Osteoblast (primary cell): ENCODE data around the gene FNDC3B. TPM values are rescaled to one million over a fixed set of nuclear protein-coding genes. Genes with fewer than 3 reads are reported as not detected.

Source experiments
- DNase-seq: peaks from one replicate; pipeline ENCODE4 v3.0.0; 2011; ENCODE audit warnings: low spot score, mixed read lengths; ENCODE audit not compliant: insufficient read length; ENCODE audit errors: missing footprints
- H2AFZ ChIP-seq: 2 replicates; pipeline ENCODE4 v1.6.0; 2011; ENCODE audit warnings: mild to moderate bottlenecking, low read length
- H3K27ac ChIP-seq: 2 replicates; pipeline ENCODE4 v1.5.1; 2011; ENCODE audit warnings: mild to moderate bottlenecking, low read depth, low read length, moderate library complexity
- H3K27me3 ChIP-seq: 2 replicates; pipeline ENCODE4 v1.6.0; 2012; ENCODE audit warnings: mild to moderate bottlenecking, control low read depth, inconsistent platforms, low read length, moderate library complexity; ENCODE audit not compliant: insufficient read depth
- H3K36me3 ChIP-seq: 2 replicates; pipeline ENCODE4 v1.5.1; 2011; ENCODE audit warnings: mild to moderate bottlenecking, low read length, control low read depth, moderate library complexity; ENCODE audit not compliant: insufficient read depth
- H3K4me1 ChIP-seq: 2 replicates; pipeline ENCODE4 v1.5.1; 2011; ENCODE audit warnings: mild to moderate bottlenecking, low read length, control low read depth, moderate library complexity; ENCODE audit not compliant: insufficient read depth
- H3K4me2 ChIP-seq: 2 replicates; pipeline ENCODE4 v1.6.0; 2011; ENCODE audit warnings: mild to moderate bottlenecking, low read length; ENCODE audit not compliant: insufficient read depth
- H3K4me3 ChIP-seq: fragments of 200-600 bp; sonication (generic); 3 replicates; pipeline ENCODE4 v1.5.1; 2012; ENCODE audit warnings: mild to moderate bottlenecking, low read length, inconsistent platforms; ENCODE audit not compliant: insufficient read depth
- H3K79me2 ChIP-seq: 2 replicates; pipeline ENCODE4 v1.6.0; 2012; ENCODE audit warnings: mild to moderate bottlenecking, low read length, control low read depth, inconsistent platforms; ENCODE audit not compliant: insufficient read depth
- H3K9me3 ChIP-seq: 2 replicates; pipeline ENCODE4 v1.5.1; 2011; ENCODE audit warnings: low read depth, low read length, control low read depth
- H4K20me1 ChIP-seq: 2 replicates; pipeline ENCODE4 v1.6.0; 2012; ENCODE audit warnings: mild to moderate bottlenecking, low read length, control low read depth; ENCODE audit not compliant: insufficient read depth
- total RNA-seq: library from RNA; depleted of rRNA; stranded (reverse); fragments of >200 nt; gene quantifications from 2 replicates; pipeline ENCODE4 v1.2.3, GENCODE V29; 2012
- TF ChIP-seq, protein P1 (sequence below): IDR thresholded peaks from 2 replicates; pipeline ENCODE4 v1.5.1; 2011; ENCODE audit warnings: mild to moderate bottlenecking, low read depth, low read length, moderate library complexity; ENCODE audit errors: extremely low read depth

Gene FNDC3B
- total RNA-seq, 1 donor: 179 TPM

DNA sequence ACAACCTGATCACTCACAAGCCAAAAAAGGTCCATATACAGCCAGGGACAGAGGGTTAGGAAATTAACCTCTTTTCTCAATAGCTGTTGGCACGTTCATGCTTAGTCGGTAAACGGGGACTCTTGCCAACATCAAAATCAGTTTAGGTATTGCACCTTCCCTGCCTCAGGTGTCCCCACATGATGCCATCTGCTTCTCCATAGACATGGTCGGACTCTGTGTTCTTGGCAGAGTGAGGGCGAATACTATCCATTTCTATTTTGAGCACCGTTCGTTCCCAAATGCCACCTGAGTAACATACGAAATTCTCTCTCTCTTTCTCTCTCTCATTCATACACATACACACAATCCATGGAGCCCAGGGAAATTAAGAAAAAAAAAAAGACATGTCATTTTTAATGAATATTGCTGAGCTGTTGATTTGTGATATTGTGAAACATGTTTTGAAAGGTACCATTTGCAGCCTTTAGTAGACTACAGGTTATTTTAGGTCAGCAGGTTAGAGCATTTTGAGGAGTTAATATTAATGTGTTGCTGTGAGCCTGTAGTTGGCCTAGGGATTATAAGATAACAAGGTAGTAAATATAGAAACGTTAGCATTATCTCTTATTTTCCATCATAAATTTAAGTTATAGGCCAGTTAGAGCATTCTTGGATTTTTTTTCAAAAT is 330.3 kb downstream of the FNDC3B start:
- Histone ChIP-seq H2AFZ (no peak overlapping the region), H3K27me3 (no peaks in the 10 kb centered on the region), H3K4me1 (no peaks in the 10 kb centered on the region), H4K20me1 (peaks cover 17% of the 10 kb centered on the region), H3K4me2 (no peak overlapping the region), H3K36me3 (peaks cover 65% of the 10 kb centered on the region), H3K79me2 (peaks cover 6% of the 10 kb centered on the region), H3K9me3 (no peaks in the 10 kb centered on the region), H3K27ac (no peak overlapping the region), H3K4me3 (no peak overlapping the region)
- no peak for DNase-seq
- TF ChIP-seq, protein P1, sequence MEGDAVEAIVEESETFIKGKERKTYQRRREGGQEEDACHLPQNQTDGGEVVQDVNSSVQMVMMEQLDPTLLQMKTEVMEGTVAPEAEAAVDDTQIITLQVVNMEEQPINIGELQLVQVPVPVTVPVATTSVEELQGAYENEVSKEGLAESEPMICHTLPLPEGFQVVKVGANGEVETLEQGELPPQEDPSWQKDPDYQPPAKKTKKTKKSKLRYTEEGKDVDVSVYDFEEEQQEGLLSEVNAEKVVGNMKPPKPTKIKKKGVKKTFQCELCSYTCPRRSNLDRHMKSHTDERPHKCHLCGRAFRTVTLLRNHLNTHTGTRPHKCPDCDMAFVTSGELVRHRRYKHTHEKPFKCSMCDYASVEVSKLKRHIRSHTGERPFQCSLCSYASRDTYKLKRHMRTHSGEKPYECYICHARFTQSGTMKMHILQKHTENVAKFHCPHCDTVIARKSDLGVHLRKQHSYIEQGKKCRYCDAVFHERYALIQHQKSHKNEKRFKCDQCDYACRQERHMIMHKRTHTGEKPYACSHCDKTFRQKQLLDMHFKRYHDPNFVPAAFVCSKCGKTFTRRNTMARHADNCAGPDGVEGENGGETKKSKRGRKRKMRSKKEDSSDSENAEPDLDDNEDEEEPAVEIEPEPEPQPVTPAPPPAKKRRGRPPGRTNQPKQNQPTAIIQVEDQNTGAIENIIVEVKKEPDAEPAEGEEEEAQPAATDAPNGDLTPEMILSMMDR: no peak

DNA sequence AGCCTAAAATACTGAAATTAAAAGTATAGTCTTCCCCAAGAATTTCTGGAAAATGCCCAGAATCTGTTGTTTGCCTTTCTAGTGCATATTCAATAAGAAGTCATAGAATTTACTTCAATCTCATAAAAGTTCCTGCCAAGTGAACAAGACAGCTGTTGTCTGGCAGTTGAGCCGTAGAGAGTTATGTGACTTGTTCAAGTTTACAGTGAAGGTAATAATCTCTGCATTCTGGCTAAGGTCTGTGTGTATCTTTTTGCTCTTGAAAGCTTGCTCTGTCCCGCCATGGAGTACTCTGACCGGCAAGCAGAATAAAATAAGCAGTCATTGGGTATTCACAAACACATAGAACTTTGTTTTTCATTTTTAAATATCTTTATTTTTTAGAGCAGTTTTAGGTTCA is 331.0 kb downstream of the FNDC3B start:
- H3K27me3 ChIP-seq: no peaks in the 10 kb centered on the region
- H4K20me1 ChIP-seq: peaks cover 22% of the 10 kb centered on the region
- TF ChIP-seq, protein P1: no peak
- no peak overlapping the region for H3K4me3 ChIP-seq
- H3K79me2 ChIP-seq: peaks cover 11% of the 10 kb centered on the region
- no peak overlapping the region for H3K27ac ChIP-seq
- H3K4me1 ChIP-seq: no peaks in the 10 kb centered on the region
- peaks cover 71% of the 10 kb centered on the region for H3K36me3 ChIP-seq
- no peaks in the 10 kb centered on the region for H3K9me3 ChIP-seq
- no peak overlapping the region for H2AFZ ChIP-seq
- DNase-seq: no peak
- H3K4me2 ChIP-seq: no peak overlapping the region

DNA sequence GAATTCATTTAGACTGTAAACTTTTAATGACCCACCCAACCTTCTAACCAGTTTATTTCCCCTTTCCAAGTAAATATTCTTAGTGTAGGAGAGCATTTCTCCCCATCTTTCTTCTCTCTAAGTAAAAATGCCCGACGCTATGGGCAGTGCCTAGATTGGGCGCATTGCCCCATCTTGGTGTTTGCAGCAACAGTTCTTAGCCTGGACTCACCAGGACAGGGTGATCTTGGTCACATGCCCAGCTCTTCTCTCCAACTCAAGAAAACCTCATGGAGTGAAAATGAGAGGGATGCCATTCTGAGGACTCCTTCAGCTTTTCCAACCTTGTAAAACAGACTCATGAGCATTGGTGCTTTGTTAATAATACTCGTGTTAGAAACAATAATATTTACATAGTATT is 332.2 kb downstream of the FNDC3B start:
- H3K4me3 ChIP-seq: no peak overlapping the region
- H3K27me3 ChIP-seq: no peaks in the 10 kb centered on the region
- no peaks in the 10 kb centered on the region for H3K9me3 ChIP-seq
- peaks cover 71% of the 10 kb centered on the region for H3K36me3 ChIP-seq
- TF ChIP-seq, protein P1: no peak
- peaks cover 12% of the 10 kb centered on the region for H3K79me2 ChIP-seq
- H3K4me1 ChIP-seq: no peaks in the 10 kb centered on the region
- no peak for DNase-seq
- no peak overlapping the region for H2AFZ ChIP-seq
- no peak overlapping the region for H3K4me2 ChIP-seq
- no peak overlapping the region for H3K27ac ChIP-seq
- H4K20me1 ChIP-seq: peaks cover 17% of the 10 kb centered on the region

DNA sequence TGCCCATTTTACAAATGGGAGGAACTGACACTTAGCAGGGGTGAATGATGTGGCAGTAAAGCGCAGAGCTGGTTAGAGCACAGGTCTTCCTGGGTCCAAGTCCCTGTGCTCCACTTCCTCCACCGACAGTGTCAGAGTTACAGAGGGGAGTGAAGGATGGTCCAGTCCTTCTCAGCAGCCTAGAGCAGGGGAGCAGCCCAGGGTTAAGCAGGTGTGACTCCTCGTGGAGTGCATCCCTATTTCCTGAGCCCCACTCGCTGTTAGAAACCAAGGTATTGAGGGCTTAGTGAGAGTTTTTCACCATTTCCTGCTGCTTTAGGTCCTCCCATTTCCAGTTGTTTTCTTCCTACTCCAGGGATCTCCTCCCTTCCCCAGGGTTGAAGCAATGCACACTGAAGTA is 333.5 kb downstream of the FNDC3B start:
- H3K36me3 ChIP-seq: peaks cover 74% of the 10 kb centered on the region
- peaks cover 12% of the 10 kb centered on the region for H3K79me2 ChIP-seq

More for the DNA sequence above, 333.5 kb downstream of the FNDC3B start:
- no peaks in the 10 kb centered on the region for H3K4me1 ChIP-seq
- TF ChIP-seq, protein P1: no peak
- peaks cover 13% of the 10 kb centered on the region for H4K20me1 ChIP-seq
- H3K9me3 ChIP-seq: no peaks in the 10 kb centered on the region
- no peak for DNase-seq
- no peaks in the 10 kb centered on the region for H3K27me3 ChIP-seq
- H3K4me3 ChIP-seq: no peak overlapping the region
- no peak overlapping the region for H3K4me2 ChIP-seq
- H2AFZ ChIP-seq: no peak overlapping the region
- H3K27ac ChIP-seq: no peak overlapping the region
